Body of pancreas (tissue), 4 donors: ENCODE measurements around the gene CCDC9. TPM values are rescaled to one million over a fixed set of nuclear protein-coding genes. Genes with fewer than 3 reads are reported as not detected.
A peak's percentile ranks its signal among the peaks of the same experiment; 100 is the strongest.

Experiments
- ATAC-seq: fragments of 150-250 bp; one replicate; pipeline ENCODE4 v1.9.1; 2016
- DNase-seq, 4 donors: peaks; one replicate each; pipeline ENCODE4 v3.0.0-alpha.2; 2019
- H3K27ac ChIP-seq, 4 donors: fragments of 200-600 bp; sonication (generic); 1 replicate in 3 of 4; 2 replicates in 1 of 4; pipeline versions ENCODE4 v1.5.1 to v1.6.1; 2016 to 2019; ENCODE audit warnings: mild to moderate bottlenecking in 1 of 4, mixed read lengths in 1 of 4, moderate library complexity in 1 of 4
- H3K27me3 ChIP-seq, 2 donors: fragments of 200-600 bp; sonication (generic); one replicate each; pipeline ENCODE4 v1.6.0; 2016; ENCODE audit warnings: mild to moderate bottlenecking in 1 of 2
- H3K36me3 ChIP-seq, 2 donors: fragments of 200-600 bp; sonication (generic); replicated peaks in 1 of 2; 2 replicates each; pipeline ENCODE4 v1.5.1; 2016; ENCODE audit warnings: low read depth in 2 of 2; ENCODE audit not compliant: insufficient read depth in 1 of 2
- H3K4me1 ChIP-seq: fragments of 200-600 bp; sonication (generic); one replicate; pipeline ENCODE4 v1.6.0; 2016
- H3K4me3 ChIP-seq, 2 donors: fragments of 200-600 bp; sonication (generic); 1 replicate in 1 of 2; 2 replicates in 1 of 2; pipeline ENCODE4 v1.5.1; 2016 to 2019
- H3K9me3 ChIP-seq, 3 donors: fragments of 200-600 bp; sonication (generic); 1 replicate in 2 of 3; 2 replicates in 1 of 3; pipeline ENCODE4 v1.5.1; 2016
- POLR2A ChIP-seq, 3 donors: fragments of 450-650 bp; IDR thresholded peaks; one replicate each; pipeline ENCODE4 v1.6.1; 2016; ENCODE audit warnings: antibody characterized with exemption in 3 of 3, mild to moderate bottlenecking in 2 of 3
- WGBS, 2 donors: methylation state at CpG; one replicate each; pipeline ENCODE4 v1.1.5; 2017; 5-methylcytosine and 5-hydroxymethylcytosine counted together
- intact Hi-C: fragments of 100-400 bp; cut with DNase I; formaldehyde crosslinking; loops from one replicate; pipeline ENCODE4 v1.15.1; 2023
- total RNA-seq, 2 donors: library from RNA; depleted of rRNA; stranded (reverse); fragments of >200 nt; gene quantifications; one replicate each; pipeline ENCODE4 v1.1.0, GENCODE V29; 2016
- TF ChIP-seq, protein P1 (sequence below), 7 experiments: fragments of 450-650 bp in 4 of 7; fragments of 200-600 bp in 3 of 7; sonication (generic) in 3 of 7; IDR thresholded peaks; one replicate each; pipeline ENCODE4 v1.5.1; 2016 to 2019; ENCODE audit warnings: antibody characterized with exemption in 7 of 7

Gene CCDC9
- total RNA-seq, 2 donors from 2014 or later = 51.1 to 55.7 TPM

DNA sequence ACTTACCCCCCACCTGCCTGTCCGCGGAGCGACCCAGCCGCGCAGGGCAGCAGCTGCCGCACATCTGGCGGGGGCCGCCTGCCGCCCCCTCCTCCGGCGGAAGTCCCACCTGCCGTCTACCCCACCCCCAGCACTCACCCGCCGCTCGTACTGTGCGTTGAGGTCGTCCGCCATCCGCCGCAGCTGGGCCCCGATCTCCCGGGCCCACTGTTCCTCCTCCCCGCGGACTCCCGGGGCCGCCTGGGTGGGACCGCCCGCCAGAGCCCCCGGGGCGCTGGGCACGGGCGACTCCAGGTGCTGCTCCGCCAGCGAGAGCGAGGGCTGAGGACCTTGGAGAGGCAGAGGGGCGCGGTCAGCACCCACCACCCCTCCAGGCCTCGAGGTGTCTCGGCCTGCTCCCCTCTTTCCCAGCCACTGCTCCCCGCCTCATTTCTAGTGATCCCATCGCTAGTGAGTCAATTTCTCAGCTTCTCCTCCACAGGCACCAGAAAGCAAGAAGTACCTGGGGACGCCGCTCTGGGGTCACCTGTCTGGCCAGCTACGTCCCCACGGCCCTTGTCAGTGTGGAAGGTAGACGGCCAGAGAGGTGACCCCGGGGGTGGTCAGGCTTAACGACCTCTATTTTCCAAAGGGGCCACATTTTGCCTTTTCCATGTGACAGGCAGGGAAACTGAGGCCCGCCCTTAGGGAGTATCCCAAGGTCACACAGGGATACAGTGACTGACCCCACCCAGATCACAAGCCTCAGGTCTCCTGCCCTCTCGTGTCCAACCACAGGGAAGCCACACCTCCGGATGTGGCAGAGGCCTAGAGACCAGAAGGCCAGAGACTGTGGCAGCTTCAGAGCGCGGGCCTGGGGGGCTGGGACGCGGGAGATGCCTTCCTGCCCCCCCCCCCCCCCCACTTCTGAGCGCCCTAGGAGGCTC is 29.6 kb upstream of the CCDC9 start:
- TF ChIP-seq, protein P1, sequence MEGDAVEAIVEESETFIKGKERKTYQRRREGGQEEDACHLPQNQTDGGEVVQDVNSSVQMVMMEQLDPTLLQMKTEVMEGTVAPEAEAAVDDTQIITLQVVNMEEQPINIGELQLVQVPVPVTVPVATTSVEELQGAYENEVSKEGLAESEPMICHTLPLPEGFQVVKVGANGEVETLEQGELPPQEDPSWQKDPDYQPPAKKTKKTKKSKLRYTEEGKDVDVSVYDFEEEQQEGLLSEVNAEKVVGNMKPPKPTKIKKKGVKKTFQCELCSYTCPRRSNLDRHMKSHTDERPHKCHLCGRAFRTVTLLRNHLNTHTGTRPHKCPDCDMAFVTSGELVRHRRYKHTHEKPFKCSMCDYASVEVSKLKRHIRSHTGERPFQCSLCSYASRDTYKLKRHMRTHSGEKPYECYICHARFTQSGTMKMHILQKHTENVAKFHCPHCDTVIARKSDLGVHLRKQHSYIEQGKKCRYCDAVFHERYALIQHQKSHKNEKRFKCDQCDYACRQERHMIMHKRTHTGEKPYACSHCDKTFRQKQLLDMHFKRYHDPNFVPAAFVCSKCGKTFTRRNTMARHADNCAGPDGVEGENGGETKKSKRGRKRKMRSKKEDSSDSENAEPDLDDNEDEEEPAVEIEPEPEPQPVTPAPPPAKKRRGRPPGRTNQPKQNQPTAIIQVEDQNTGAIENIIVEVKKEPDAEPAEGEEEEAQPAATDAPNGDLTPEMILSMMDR (IDR thresholded peaks at IDR 0.05) = no peak
- peak in 2 of 3 donors; percentile 23 to 29 for TF ChIP-seq POLR2A (IDR thresholded peaks at IDR 0.05)
- intact Hi-C loops = no loop called here
- Histone ChIP-seq H3K4me1 (peaks cover 48% of the 10 kb centered on the region), H3K36me3 (no peaks in the 10 kb centered on the region), H3K4me3 (peak overlapping the region in 1 of 2 donors; percentile 19), H3K27ac (peak overlapping the region; percentile 90 to 99 (median 96)), H3K27me3 (no peaks in the 10 kb centered on the region), H3K9me3 (no peaks in the 10 kb centered on the region)
- DNase-seq (peak; percentile 62 to 81 (median 78)), ATAC-seq (peak; percentile 13)
- 10 to 35% methylated on average over 8 to 54 of the region's 56 CpGs for WGBS, 2 donors

DNA sequence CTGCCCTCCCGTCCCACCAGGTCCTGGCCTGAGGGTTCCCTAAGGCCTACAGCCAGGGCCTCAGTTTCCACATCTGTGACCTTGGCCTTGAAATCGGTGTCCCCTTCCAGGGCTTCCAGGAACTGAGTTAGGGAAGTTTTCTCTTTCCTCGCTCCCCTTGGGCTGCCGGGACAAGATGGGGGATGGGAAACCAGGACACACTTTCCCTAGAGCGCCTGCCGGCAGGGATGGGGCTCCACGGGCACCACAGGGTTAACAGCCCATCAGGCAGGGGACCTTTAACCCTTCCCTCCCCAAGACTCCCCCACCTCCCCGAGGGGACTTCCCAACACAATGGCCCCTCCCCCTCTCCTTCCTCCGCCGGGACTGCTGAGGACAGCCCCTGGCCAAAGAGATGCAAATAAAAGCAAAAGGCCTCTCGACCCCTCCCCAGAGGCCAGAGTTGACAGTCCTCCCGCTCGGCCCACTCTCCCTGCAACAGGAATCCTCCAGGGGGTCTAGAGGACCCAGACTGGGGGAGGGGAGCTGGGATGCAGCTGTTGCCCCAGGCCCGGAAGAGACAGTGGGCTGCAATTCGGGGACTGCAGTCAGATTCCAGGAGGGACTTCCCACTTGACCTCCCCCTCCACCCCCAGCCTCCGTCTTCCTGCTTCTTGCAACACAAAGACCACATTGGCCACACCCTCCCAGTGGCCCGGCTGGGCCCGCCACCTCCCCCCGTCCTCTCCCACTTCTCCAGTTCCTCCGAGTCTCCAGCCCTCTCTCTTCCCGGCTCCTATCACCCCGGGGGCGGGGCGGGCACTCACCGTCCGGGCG is 28.8 kb upstream of the CCDC9 start:
- DNase-seq (peak; percentile 78 to 90 (median 84)), ATAC-seq (peak; percentile 17)
- intact Hi-C loops = no loop called here
- Histone ChIP-seq H3K27me3 (no peaks in the 10 kb centered on the region), H3K9me3 (no peaks in the 10 kb centered on the region), H3K36me3 (no peaks in the 10 kb centered on the region), H3K4me3 (no peak overlapping the region), H3K4me1 (peaks cover 56% of the 10 kb centered on the region), H3K27ac (peak overlapping the region; percentile 90 to 99 (median 96))
- TF ChIP-seq POLR2A (IDR thresholded peaks at IDR 0.05) = peak; percentile 20 to 51 (median 45)
- TF ChIP-seq, protein P1 (IDR thresholded peaks at IDR 0.05) = no peak
- 5 to 12% methylated on average over 17 to 27 of the region's 27 CpGs for WGBS, 2 donors

DNA sequence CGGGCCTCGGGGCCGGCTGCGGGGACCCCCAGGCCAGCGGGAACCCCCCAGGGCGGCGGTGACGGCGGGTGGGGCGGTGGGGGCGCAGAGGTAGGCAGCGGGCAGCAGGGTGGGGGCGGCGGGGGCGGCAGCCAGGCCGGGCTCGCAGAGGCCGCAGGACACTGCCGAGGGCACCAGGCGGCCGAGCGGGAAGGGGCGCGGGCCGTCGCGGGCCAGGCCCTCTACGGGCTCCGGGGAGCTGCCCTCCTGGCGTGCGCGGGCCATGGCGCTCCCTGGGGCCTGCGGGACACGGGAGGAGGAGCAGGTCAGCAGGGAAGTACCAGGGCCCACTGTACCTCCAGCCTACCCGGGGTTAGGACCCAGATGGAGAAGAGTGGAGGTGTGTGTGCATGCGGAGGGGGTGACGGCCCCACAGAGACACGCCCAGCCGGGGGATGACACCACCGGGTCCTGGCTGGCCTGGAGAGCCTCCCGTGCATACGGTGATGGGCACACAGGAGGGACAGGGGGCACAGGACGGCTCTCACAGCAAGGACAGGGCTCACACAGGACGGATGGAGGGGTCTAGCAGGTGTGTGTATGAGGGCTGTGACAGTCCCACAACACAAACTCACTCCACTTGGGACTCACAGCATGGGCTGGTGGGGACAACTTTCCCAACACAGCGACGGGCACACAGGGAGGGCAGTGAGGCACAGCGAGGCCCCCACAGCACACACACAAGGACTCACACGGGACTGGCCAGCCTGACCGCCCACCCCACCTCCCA is 28.0 kb upstream of the CCDC9 start:
- H3K4me3 ChIP-seq = no peak overlapping the region
- ATAC-seq (no peak), DNase-seq (peak; percentile 49 to 62 (median 55))
- H3K4me1 ChIP-seq = peaks cover 61% of the 10 kb centered on the region
- intact Hi-C loops = no loop called here
- WGBS, 2 donors = 0 to 17% methylated on average over 2 to 28 of the region's 50 CpGs
- TF ChIP-seq POLR2A (IDR thresholded peaks at IDR 0.05) = no peak
- TF ChIP-seq, protein P1 (IDR thresholded peaks at IDR 0.05) = no peak
- H3K27me3 ChIP-seq = no peaks in the 10 kb centered on the region
- H3K9me3 ChIP-seq = no peaks in the 10 kb centered on the region
- no peaks in the 10 kb centered on the region for H3K36me3 ChIP-seq
- peak overlapping the region; percentile 90 to 99 (median 96) for H3K27ac ChIP-seq

DNA sequence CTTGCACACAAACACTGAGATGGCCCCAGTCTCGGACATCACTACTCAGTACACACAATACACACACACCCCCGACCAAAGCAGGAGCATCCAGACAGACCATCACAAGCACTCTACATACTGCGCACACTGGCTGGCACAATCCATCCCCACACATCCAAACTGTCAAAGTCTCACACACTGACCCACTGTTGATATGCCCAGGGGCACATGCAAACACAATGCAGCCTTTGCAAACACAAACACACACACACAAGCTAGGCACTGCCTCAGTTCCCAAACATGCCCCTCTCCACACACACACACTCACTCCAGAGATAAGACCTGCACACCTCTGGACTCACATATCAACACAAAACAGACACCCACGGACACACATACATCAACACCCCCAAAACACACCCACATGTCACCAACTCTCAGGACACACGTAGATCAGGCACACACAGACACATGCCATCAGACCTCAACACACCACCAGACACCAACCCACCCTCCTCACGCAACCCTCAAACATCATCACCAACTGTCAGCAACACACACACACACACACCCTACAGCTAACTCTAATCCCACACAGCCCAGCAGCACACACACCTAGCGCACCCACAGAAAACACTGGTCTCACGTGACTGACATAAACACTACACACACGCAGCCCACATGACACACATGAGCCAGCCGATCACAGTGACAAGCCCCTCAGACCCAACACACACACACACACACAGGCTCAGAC is 27.2 kb upstream of the CCDC9 start:
- WGBS, 2 donors = 37 to 41% methylated on average over 7 to 10 of the region's 10 CpGs
- intact Hi-C loops = no loop called here
- Histone ChIP-seq H3K27me3 (no peaks in the 10 kb centered on the region), H3K4me1 (peaks cover 61% of the 10 kb centered on the region), H3K27ac (peak overlapping the region; percentile 90 to 99 (median 96)), H3K4me3 (no peak overlapping the region), H3K36me3 (no peaks in the 10 kb centered on the region), H3K9me3 (no peaks in the 10 kb centered on the region)
- DNase-seq (no peak), ATAC-seq (no peak)
- no peak for TF ChIP-seq POLR2A (IDR thresholded peaks at IDR 0.05)
- TF ChIP-seq, protein P1 (IDR thresholded peaks at IDR 0.05) = no peak
